ENCODE results near the gene CLASP2.
"Not testable (repeated sequence)": the region's sequence is repeated elsewhere in the genome, so short reads cannot be mapped to it uniquely, and the experiment has no call there.

CLASP2 gene

DNA sequence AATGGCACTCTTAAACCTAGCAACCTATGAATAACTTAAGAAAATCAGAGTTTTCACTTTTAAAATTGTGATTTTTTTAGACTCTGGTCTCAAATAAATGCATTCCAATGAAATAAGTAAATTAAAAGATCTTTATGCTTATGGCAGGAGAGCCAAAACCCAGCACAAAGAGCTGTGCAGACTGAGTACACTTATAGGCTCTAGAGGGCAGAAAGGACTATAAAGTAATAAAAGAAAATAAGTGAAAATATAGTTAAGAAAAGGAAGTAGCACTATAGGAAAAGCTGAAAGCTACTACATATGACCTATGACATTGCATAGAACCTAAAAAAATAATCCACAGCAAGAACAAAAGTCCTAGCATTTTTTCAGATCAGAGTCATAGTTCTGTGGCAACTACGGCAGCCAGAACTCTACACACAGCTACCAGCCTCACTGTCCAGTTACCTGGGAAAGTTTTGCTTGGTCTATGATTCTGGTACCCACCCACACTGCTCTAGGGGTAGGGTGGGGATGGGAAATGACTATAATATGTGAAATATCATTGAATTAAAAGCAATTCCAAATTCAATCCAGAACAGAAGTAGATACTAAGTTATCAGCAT, 30.5 kb downstream of the CLASP2 start:
- DNase-seq (ENCODE audit: low spot score): peak; percentile 42

DNA sequence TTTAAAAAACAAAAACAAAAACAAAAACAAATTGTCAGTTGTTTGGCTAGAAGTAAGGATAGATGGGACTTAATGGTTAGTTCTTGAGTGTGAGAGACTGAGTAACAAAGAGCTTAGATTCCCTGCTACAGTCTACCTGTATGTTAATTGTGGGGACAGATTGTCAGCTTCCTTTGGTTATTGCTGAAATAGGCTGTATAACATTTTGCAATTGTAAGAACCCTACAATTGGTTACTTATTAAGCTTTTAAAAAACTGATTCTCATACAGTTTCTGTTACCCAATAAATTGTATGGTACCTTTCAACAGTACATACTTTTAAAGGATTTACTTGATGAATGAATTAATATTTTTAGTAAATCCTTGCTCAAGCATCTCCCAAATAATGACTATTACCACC, 35.3 kb downstream of the CLASP2 start:
- DNase-seq (ENCODE audit: low spot score): no peak

DNA sequence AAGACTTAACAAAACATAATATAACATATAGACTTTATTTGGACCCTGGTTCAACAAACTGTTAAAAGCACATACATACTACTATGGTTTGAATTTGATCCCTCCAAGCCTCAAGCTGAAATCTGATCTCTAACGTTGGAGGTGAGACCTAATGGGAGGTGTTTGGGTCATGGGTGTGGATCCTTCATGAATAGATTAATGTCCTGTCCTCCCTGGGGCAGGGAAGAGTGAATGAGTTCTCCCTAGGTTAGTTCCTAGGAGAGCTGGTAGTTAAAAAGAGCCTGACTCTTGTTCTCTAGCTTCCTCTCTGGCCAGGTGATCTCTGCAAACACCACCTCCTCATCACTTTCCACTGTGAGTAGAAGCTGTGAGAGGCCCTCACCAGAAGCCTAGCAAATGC, 36.4 kb downstream of the CLASP2 start:
- no peak for DNase-seq (ENCODE audit: low spot score)

DNA sequence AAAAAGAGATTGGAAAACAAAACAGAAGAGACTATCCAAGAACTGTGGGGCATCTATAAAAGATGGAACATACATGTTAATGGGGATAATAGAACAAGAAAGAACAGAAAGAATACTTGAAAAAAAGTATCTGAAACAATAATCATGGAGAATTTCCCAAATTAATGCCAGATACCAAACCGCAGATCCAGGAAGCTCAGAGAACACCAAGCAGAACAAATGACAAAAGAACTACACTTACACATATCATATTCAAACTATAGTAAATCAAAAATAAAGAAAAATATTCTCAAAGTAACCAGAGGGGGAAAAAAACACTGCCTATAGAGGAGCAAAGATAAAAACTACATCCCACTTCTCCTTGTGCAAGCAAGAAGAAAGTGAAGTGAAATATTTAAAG, 40.0 kb downstream of the CLASP2 start:
- no peak for DNase-seq (ENCODE audit: low spot score)

DNA sequence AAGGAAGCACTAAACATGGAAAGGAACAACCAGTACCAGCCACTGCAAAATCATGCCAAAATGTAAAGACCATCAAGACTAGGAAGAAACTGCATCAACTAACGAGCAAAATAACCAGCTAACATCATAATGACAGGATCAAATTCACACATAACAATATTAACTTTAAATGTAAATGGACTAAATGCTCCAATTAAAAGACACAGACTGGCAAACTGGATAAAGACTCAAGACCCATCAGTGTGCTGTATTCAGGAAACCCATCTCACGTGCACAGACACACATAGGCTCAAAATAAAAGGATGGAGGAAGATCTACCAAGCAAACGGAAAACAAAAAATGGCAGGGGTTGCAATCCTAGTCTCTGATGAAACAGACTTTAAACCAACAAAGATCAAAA, 44.6 kb downstream of the CLASP2 start:
- DNase-seq (ENCODE audit: low spot score): not testable (repeated sequence)

DNA sequence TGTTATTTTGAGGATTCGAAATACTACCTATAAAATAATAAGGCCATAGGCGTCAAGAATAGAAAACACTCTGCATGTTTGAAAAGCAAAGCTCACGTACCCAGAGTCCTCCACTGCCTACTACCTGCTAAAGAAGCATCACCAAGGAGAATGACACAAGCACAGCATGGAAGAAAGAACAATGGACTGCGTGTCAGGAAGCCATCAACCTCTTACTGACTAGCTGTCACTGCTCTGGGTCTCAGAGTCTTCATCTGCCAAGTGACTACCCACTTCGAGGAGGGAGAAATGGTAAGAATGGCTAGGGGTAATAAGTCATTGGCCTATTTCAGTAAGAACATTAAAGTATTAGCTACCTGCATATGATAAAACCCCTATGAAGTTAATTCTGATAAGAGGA, 49.4 kb downstream of the CLASP2 start:
- no peak for DNase-seq (ENCODE audit: low spot score)

DNA sequence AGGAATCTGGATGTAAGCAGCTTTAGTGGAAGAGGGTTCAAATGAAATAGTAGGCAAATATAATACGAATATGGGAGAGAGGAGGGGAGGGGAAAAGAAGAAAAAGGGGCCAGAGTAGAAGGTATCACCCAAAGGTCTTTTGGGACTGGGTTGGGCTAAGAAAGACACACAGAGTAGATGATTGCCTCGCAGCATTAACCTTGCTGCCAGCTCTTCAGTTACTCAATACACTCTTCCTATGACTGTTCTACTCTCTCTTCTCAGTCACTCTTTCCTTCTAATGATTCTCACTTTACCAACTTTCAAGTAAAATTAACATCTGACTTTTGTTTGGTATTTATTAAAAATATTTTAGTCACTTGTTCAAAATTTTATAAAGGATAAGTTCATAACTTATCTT, 52.8 kb downstream of the CLASP2 start:
- DNase-seq (ENCODE audit: low spot score): no peak

DNA sequence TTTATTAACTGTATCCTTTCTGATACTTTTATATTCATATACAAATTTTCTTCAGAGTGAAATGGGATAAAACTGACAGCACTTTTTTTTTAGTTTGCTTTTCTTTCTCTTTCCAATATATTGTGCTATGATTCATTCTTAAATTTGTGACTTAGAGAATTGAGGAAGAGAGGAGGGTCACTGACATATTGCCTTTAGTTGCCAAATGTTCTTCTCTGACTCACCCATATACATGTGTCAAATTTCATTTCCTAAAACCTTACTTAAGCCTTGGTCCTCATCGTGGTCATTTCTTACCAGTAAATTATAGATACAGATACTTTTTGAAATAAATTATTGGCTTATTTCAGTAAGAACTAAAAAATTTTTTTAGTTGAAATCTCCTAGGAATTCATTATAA, 53.9 kb downstream of the CLASP2 start:
- peak; percentile 44 for DNase-seq (ENCODE audit: low spot score)

DNA sequence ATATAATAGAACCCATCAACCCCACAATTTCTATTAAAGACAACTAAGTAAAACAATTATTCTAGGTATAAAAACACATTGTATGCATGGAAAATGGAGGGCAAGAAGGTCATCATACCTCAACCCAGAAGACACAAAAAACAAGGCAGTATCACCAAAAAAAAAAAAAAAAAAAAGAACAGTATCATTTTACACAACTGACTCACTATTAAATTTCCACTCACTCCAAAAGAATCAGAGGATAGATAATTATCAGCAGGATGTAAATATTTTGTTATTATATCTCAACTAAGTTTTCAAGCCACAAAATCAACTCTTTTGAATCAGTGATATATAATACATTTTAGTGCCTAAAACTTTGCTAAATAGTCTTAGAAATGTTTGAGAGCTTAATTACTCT, 55.0 kb downstream of the CLASP2 start:
- no peak for DNase-seq (ENCODE audit: low spot score)

DNA sequence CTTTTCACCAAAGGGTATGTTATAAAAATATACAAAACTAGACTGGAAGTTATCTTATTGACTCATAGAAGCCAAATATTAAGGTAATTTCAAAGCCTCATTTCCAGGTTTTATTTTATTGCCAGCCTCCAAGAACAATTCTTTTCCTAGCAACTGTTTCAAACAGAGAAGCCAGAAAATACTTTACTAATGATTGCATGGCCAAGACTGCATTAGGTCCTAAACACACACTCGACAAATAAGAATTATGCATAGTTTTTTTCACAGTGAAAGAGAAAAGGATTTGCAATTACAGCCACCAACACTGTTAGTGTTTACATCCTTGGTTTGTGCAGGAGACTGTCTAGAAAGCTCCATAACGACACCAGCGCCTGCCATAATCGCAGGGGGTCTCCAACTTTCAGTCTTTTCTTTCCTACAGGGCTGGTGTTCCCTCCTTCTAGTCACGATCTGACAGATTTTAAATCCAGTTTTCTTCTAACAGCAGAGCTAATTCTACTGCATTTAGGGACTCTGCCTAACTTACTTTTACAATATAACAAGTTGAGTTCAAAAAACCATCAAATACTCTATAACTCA, 58.1 kb downstream of the CLASP2 start:
- DNase-seq (ENCODE audit: low spot score): peak; percentile 5

DNA sequence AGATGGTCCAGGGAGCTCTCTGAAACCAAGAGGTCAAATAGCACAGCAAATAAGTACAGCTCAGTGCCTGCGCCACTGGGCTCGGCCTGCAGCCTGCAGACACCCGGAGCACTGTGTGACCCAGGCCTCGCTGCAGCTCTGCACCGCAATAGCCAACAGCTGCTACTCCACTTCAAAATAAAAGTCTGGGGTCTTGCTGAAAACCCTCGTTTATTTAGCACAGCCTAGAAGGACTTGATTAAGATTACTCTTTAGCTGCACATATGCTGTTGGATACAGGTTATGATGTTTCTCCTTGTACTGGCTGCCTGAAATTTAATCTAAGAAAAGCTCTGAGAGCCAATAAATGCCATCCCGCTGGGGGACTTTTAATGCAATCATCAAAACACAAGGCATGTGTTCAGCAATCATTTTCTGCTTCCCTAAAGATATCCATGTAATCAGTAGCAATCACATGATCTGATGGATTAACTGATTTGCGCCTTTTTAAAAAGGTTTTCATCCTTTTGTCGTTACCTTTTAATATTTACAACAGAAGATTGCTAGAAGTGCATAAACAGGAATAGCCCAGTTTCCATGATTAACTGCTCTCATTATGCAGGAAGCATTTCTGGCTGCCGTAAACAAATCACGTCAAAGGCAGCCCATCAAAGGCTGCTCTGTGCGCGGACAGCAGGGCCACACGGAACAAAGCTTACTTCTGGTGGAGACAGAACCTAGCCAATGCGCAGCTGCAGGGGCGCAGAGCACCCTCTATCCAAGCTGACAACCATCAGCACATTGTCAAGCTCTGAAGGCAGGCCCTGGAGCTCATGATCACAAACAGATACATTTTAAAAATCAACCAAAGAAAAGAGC, 58.8 kb downstream of the CLASP2 start:
- peak; percentile 47 for DNase-seq (ENCODE audit: low spot score)

DNA sequence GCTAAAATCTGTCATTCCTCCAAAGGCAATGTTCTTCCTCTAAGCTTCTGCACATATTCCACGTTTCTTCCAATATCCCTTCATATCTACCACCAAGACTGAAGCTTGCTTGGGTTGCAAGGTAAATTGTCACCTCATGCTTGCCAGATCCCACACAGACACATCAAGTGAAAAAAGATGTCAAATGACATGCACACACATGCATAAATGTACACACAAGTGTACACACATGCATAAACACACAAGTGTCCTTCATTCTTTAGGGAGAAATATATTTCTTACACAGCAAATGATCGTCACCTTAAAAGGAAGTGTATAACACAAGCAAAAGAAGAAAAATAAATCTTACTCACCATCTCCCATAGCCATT, 59.4 kb downstream of the CLASP2 start:
- DNase-seq (ENCODE audit: low spot score): no peak

DNA sequence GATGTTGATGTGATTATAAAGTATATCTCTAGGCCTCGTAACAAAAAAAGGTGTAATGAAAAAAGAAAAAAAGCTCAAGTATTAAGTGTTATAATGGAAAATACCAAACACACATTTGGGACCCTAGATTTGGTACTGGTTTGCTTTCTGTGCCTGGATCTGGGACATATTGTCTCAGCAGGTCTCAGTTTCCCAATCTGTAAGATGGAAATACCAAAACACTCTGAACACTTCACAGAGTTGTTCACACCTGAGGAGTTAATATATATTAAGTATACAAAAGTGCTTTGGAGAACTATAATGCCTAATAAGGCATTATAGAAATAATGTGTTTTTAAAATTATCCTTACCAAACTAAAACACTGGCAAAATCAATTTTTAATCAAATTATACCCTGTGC, 60.0 kb downstream of the CLASP2 start:
- DNase-seq (ENCODE audit: low spot score): no peak

DNA sequence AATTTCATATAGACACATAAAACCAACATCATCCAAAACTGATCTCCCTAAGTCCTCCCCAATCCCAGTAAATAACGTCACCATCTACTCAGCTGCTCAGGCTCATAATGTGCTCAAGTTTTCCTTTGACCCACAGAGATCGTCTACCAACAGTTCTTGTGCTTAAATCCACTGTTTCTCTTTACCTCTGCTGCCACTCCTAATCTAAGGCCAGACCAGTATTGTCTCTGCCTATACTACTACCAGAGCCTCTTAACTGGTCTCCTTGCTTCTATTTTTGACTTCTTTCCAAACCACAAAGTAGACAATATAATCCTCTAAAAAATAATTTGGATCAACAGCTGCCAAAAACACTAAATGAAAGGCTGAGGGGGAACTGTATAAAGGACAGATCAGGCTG, 65.3 kb downstream of the CLASP2 start:
- DNase-seq (ENCODE audit: low spot score): no peak

DNA sequence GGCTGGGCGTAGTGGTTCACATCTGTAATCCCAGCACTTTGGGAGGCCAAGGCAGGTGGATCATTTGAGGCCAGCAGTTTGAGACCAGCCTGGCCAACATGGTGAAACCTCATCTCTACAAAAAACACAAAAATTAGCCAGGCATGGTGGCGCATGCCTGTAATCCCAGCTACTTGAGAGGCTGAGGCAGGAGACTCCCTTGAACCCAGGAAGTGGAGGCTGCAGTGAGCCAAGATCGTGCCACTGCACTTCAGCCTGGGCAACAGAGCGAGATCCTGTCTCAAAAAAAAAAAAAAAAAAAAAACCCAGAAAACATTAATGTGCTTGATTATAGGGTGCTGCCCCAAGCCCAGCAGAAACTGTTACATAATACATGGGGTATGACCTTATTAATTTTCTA, 67.0 kb downstream of the CLASP2 start:
- not testable (repeated sequence) for DNase-seq (ENCODE audit: low spot score)

DNA sequence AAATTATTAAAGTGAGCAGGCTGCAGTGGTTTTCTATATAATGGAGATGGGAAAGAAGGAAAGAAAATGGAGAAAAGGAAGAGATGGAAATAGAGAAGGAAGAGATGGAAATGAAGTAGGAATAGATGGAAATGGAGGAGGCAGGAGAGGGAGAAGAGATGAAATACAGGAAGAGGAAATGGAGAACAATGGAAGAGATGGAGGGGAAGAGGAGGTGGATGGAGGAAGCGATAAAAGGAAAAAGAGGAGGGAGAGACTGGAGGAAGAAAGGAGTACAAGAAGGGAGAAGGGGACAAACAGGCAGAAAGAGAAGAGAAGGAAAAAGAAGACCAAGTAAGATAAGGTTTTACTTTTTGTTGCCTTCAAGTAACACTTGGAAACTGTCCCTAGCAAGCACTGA, 67.6 kb downstream of the CLASP2 start:
- DNase-seq (ENCODE audit: low spot score): no peak

DNA sequence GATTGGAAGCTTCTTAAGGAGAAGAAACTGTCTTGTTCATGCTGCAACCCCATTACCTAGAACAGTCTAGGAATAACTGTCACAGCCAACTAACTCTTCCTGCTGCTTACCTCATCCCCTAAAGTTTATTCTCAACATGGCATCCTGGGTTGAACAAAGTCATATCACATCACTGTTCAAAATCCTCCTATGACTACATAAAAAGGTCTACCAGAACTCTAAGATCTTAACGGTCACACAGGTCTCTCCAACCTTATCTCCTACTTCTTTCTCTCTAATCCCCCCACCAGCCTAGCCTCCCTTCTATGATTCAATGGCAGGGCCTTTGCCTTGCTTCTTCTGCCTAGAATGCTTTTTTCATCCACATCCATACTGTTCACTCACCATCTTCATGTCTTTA, 69.3 kb downstream of the CLASP2 start:
- DNase-seq (ENCODE audit: low spot score): no peak

DNA sequence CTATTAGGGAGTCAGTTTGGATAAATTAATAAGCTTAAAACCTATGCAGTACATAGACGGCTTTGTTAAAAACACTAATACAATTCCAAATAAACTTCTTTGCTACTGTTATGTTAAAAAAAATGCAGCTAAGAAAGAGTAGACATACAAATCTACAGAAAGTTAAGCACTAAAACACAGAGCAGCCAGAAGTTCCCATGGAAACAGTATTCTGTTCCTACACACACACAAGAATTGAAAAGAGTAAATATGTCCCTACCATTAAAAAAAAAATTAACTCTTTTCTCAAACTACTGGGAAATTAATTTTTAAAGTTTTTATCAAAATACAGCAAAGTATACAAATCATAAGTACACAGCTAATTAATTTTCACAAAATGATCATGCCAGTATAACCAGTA, 71.6 kb downstream of the CLASP2 start:
- no peak for DNase-seq (ENCODE audit: low spot score)

DNA sequence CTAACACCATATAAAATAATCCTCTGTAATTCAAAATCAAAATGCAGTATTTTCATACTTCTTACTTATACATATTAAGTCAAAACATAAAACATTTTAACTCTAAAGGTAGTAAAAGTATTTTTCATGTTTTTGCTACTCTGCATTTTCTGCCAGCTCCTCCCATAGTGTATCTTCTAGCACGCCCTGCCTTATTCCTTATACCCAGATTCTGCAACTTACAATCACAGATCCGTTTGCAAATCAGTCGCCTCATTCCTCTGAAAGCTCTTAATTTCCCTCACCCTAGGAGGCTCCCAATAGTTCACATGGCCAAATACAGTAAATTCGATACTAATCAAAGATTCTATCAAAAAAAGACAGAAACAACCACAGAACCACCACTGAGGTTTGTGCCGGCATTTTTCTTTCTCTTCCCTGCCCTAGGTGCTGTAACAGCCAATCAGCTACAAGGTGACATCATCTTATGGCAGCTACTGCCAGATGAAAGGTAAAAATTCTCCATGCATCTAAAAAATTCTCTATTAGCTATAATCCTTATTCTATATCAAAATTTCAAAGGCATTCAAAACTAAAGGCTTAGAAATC, 72.9 kb downstream of the CLASP2 start:
- no peak for DNase-seq (ENCODE audit: low spot score)

DNA sequence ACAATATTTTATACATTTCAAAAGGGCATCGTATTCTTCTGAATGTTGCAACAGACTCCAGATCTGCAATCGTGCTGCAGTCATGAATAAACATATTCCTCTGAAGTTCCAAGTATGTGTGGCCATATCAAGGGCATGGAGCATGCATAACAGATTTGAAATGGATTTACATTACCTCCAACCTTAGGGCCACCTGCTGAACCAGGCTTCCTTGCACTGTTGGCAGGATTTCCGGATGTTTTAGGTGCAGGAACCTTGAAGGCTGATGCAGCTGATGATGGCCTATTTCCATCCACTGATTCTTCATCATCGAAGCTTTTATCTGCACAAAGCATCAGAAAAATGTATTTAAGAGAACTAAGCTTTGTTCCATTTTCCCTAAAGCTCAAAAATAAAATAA, 73.5 kb downstream of the CLASP2 start:
- DNase-seq (ENCODE audit: low spot score): no peak

DNA sequence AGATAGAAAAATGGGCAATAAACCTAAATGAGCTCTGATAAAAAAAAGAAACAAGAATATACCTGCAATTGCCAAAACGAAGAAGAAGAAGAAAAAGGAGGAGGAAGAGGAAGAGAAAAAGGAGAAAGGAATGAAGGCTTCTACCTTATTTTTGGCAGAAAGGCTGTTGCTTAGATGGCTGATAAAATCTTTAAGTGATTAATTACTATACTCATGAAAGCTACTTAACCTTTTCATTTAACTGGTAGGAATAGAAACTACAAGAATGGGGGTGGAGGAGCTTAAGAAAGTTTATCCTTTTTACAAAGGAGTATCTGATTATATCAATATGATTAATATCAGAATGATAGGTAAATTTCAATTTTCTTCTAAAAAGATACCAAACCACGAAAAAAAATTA, 75.2 kb downstream of the CLASP2 start:
- no peak for DNase-seq (ENCODE audit: low spot score)

DNA sequence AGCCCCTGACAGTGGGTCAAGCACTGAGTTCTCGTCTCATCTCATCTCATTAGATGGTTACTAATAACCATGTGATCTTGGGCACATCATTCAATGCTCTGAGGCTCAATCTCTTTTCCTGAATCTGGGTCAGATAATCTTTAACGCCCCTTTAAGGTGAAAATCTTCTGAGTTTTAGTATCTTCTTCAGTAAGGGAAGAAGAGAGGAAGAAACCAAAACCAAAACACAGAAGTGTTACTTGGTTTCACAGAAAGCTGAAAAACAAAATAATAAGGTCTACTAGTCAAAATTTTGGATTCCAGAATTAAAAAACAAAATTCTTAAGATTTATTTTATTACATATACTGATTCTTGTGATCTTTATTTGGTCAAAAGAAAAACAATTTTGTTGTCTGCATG, 78.2 kb downstream of the CLASP2 start:
- DNase-seq (ENCODE audit: low spot score): no peak

DNA sequence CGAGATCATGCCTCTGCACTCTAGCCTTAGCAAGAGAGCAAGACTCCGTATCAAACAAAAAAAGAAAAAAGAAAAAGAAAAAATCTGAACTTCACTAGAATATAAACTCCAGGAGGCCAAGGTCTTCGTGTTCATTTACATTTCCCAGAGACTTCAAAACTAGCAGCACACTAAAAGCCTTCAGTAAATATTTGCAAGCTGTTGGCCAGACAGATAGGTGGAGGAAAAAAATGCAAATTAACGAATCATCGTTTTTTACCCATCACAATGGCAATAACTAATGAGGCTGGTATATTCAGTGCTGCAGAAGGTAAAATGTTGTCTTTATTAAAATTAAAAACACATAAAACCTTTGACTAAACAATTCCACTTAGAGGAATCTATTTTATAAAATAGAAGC, 80.6 kb downstream of the CLASP2 start:
- no peak for DNase-seq (ENCODE audit: low spot score)

Measured in hepatic stellate cell (primary cell).